HUDEP-2 (cell line): ENCODE results near the gene TFF1.
"Not testable (repeated sequence)": the region's sequence is repeated elsewhere in the genome, so short reads cannot be mapped to it uniquely, and the experiment has no call there.

Experiments used
- DNase-seq, 76 experiments: peaks; one replicate each; lab custom pipeline; 2025; ENCODE audit not compliant: unreplicated experiment in 76 of 76; lab: John Stamatoyannopoulos, UW

Gene TFF1

GRCh38 chr21:42366292-42367010 lies at the start of gene TFF1:
Gene TFF1 (minus strand): TSS chr21:42366535. CDS start chr21:42366495, 40 bp downstream.
- no peak for DNase-seq

- DNase-seq = no peak
These were observed 48.8 kb upstream of the TFF1 start for GRCh38 chr21:42414928-42415769.

- no peak for DNase-seq
These were observed 48.2 kb upstream of the TFF1 start for GRCh38 chr21:42414553-42414927.

GRCh38 chr21:42414066-42414465 lies 47.7 kb upstream of the TFF1 start:
- DNase-seq = no peak

- no peak for DNase-seq
These were observed 47.2 kb upstream of the TFF1 start for GRCh38 chr21:42413500-42413899.

GRCh38 chr21:42413093-42413492 lies 46.8 kb upstream of the TFF1 start:
- DNase-seq = no peak

- no peak for DNase-seq
These were observed 46.2 kb upstream of the TFF1 start for GRCh38 chr21:42412636-42412933.

GRCh38 chr21:42411891-42412635 lies 45.7 kb upstream of the TFF1 start:
- no peak for DNase-seq

GRCh38 chr21:42411197-42411869 lies 45.0 kb upstream of the TFF1 start:
- peak in 3 of 76 experiments; percentile 13 to 25 (median 16) for DNase-seq

GRCh38 chr21:42409366-42409765 lies 43.0 kb upstream of the TFF1 start:
- DNase-seq = no peak

- DNase-seq = not testable (repeated sequence)
These were observed 42.4 kb upstream of the TFF1 start for GRCh38 chr21:42408718-42409117.

- DNase-seq = no peak
These were observed 41.1 kb upstream of the TFF1 start for GRCh38 chr21:42407476-42407875.

- DNase-seq = no peak
These were observed 40.5 kb upstream of the TFF1 start for GRCh38 chr21:42406866-42407265.

GRCh38 chr21:42406201-42406621 lies 39.9 kb upstream of the TFF1 start:
- DNase-seq = no peak

- DNase-seq = no peak
These were observed 39.0 kb upstream of the TFF1 start for GRCh38 chr21:42405064-42406013.

- peak in 13 of 76 experiments; percentile 14 to 56 (median 25) for DNase-seq
These were observed 38.2 kb upstream of the TFF1 start for GRCh38 chr21:42404539-42404938.

GRCh38 chr21:42403611-42404231 lies 37.4 kb upstream of the TFF1 start, which contains the start of gene UBASH3A:
Gene UBASH3A (plus strand): TSS chr21:42403902. CDS start chr21:42403946, 44 bp downstream.
- DNase-seq = peak in 72 of 76 experiments; percentile 21 to 95 (median 70)

- no peak for DNase-seq
These were observed 35.5 kb upstream of the TFF1 start for GRCh38 chr21:42401820-42402251.

GRCh38 chr21:42401154-42401553 lies 34.8 kb upstream of the TFF1 start:
- no peak for DNase-seq
